Measurements from ENCODE around the gene BRMS1L. TPM values are rescaled to one million over a fixed set of nuclear protein-coding genes. Genes with fewer than 3 reads are reported as not detected.

Gene BRMS1L
- total and polyA plus RNA-seq, 10 of the 15 experiments (the other 5 are each of a cell fraction or from before 2014, with no cell fraction given): 5.3 to 26.7 (median 8.3) TPM

DNA sequence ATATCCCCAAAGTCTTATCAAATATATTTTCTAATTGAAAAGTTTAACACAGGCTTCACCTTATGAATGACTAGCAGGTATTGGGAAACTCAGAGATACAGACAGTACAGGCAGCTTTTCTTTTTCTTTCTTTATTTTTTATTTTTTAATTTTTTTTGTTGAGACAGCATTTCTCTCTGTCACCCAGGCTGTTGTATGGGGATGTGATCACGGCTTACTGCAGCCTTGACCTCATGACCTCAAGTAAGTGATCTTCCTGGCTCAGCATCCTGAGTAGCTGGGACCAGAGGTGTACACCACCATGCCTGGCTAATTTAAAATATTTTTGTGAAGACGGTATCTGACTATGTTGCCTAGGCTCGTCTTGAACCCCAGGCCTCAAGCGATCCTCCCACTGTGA is 85.0 kb downstream of the BRMS1L start (continued):
- TF ChIP-seq, protein P1, sequence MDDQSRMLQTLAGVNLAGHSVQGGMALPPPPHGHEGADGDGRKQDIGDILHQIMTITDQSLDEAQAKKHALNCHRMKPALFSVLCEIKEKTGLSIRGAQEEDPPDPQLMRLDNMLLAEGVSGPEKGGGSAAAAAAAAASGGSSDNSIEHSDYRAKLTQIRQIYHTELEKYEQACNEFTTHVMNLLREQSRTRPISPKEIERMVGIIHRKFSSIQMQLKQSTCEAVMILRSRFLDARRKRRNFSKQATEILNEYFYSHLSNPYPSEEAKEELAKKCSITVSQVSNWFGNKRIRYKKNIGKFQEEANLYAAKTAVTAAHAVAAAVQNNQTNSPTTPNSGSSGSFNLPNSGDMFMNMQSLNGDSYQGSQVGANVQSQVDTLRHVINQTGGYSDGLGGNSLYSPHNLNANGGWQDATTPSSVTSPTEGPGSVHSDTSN (IDR thresholded peaks at IDR 0.05; ENCODE audit: insufficient replicate concordance, low read depth, low read length): no peak
- no peak for TF ChIP-seq IRF4 (IDR thresholded peaks at IDR 0.05; ENCODE audit: low read depth, low read length)
- TF ChIP-seq, protein P2, sequence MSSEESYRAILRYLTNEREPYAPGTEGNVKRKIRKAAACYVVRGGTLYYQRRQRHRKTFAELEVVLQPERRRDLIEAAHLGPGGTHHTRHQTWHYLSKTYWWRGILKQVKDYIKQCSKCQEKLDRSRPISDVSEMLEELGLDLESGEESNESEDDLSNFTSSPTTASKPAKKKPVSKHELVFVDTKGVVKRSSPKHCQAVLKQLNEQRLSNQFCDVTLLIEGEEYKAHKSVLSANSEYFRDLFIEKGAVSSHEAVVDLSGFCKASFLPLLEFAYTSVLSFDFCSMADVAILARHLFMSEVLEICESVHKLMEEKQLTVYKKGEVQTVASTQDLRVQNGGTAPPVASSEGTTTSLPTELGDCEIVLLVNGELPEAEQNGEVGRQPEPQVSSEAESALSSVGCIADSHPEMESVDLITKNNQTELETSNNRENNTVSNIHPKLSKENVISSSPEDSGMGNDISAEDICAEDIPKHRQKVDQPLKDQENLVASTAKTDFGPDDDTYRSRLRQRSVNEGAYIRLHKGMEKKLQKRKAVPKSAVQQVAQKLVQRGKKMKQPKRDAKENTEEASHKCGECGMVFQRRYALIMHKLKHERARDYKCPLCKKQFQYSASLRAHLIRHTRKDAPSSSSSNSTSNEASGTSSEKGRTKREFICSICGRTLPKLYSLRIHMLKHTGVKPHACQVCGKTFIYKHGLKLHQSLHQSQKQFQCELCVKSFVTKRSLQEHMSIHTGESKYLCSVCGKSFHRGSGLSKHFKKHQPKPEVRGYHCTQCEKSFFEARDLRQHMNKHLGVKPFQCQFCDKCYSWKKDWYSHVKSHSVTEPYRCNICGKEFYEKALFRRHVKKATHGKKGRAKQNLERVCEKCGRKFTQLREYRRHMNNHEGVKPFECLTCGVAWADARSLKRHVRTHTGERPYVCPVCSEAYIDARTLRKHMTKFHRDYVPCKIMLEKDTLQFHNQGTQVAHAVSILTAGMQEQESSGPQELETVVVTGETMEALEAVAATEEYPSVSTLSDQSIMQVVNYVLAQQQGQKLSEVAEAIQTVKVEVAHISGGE (CRISPR knock-in tag; IDR thresholded peaks at IDR 0.05): no peak

DNA sequence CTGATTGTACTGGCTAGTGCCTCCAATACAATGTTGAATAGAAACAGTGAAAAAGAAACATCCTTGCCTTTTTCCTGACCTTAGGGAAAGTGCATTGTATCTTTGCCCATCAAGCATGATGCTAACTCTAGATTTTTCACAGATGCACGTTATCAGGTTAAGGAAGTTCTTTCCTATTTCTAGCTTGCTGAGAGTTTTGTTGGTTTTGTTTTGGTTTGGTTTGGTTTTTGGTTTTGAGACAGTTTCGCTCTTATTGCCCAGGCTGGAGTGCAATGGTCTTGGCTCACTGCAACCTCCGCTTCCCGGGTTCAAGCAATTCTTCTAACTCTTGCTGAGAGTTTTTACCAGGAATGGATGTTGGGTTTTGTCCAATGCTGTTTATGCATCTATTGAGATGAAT is 89.0 kb downstream of the BRMS1L start:
- Histone ChIP-seq H2AFZ (ENCODE audit: control insufficient read depth, low read depth, low read length) (no peak overlapping the region), H4K20me1 (ENCODE audit: control insufficient read depth, insufficient read depth) (no peaks in the 10 kb centered on the region), H3K4me3 (no peak overlapping the region), H3K27ac (ENCODE audit: control insufficient read depth, insufficient read depth) (no peak overlapping the region), H3K36me3 (ENCODE audit: control insufficient read depth in 2 of 2, insufficient read depth in 2 of 2, low read length in 1 of 2) (no peaks in the 10 kb centered on the region), H3K27me3 (replicated peaks in 1 of 2; ENCODE audit: control insufficient read depth in 2 of 2, insufficient read depth in 2 of 2, low read length in 1 of 2) (no peaks in the 10 kb centered on the region), H3K9ac (ENCODE audit: control insufficient read depth, insufficient read depth, low read length) (no peak overlapping the region), H3K4me2 (ENCODE audit: control insufficient read depth, insufficient read depth) (no peak overlapping the region), H3K9me3 (replicated peaks; ENCODE audit: control insufficient read depth, insufficient read depth, low read length) (peaks cover 1% of the 10 kb centered on the region; the same call in 2 of the 3 replicates), H3K4me1 (ENCODE audit: control insufficient read depth, insufficient read depth, low read length) (no peaks in the 10 kb centered on the region), H3K79me2 (ENCODE audit: control insufficient read depth, insufficient read depth, low read length) (no peaks in the 10 kb centered on the region)
- in situ Hi-C loops (cut with MboI): no loop called here
- DNase-seq (ENCODE audit: low read depth, low spot score): no peak
- POLR2A ChIA-PET: no interaction called here
- FAIRE-seq: no peak
- SMC1A ChIA-PET (ENCODE audit: uncharacterized antibody, unreplicated experiment): no interaction called here
- BruUV-seq (replicated peaks): no TSS peak
- 56% methylated on average over 4 of the region's 4 CpGs for WGBS (ENCODE audit: insufficient coverage, insufficient replicate concordance, low lambda C conversion rate, missing lambda C conversion rate)
- CTCF ChIA-PET: no interaction called here
- intact Hi-C loops (cut with micrococcal nuclease; ENCODE audit: unreplicated experiment): no loop called here
- RAD21 ChIA-PET (ENCODE audit: unreplicated experiment): no interaction called here
- no peak for ATAC-seq
- TF ChIP-seq RCOR1 (conservative IDR thresholded peaks at IDR 0.05; ENCODE audit: low read depth, low read length) (no peak), DPF2 (IDR thresholded peaks at IDR 0.05) (no peak), SP1 (IDR thresholded peaks at IDR 0.05; ENCODE audit: low read depth, low read length) (no peak), BHLHE40 (IDR thresholded peaks at IDR 0.05; ENCODE audit: borderline replicate concordance in 1 of 2, low read depth in 2 of 2, low read length in 1 of 2) (no peak), SREBF1 (IDR thresholded peaks at IDR 0.05; ENCODE audit: low read length) (no peak), RBBP5 (conservative IDR thresholded peaks at IDR 0.05) (no peak), STAT1 (conservative IDR thresholded peaks at IDR 0.05) (no peak), SRF (IDR thresholded peaks at IDR 0.05; ENCODE audit: low read depth in 2 of 2, low read length in 2 of 2) (no peak), CHD1 (IDR thresholded peaks at IDR 0.05; ENCODE audit: low read depth, low read length) (no peak), MEF2A (IDR thresholded peaks at IDR 0.05; ENCODE audit: insufficient read depth, low read depth, low read length) (no peak)
- TF ChIP-seq, protein P3, sequence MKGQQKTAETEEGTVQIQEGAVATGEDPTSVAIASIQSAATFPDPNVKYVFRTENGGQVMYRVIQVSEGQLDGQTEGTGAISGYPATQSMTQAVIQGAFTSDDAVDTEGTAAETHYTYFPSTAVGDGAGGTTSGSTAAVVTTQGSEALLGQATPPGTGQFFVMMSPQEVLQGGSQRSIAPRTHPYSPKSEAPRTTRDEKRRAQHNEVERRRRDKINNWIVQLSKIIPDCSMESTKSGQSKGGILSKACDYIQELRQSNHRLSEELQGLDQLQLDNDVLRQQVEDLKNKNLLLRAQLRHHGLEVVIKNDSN (IDR thresholded peaks at IDR 0.05; ENCODE audit: borderline replicate concordance, extremely low read length, insufficient read depth, low read depth, low read length): no peak
- TF ChIP-seq, protein P4, sequence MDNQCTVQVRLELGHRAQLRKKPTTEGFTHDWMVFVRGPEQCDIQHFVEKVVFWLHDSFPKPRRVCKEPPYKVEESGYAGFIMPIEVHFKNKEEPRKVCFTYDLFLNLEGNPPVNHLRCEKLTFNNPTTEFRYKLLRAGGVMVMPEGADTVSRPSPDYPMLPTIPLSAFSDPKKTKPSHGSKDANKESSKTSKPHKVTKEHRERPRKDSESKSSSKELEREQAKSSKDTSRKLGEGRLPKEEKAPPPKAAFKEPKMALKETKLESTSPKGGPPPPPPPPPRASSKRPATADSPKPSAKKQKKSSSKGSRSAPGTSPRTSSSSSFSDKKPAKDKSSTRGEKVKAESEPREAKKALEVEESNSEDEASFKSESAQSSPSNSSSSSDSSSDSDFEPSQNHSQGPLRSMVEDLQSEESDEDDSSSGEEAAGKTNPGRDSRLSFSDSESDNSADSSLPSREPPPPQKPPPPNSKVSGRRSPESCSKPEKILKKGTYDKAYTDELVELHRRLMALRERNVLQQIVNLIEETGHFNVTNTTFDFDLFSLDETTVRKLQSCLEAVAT (IDR thresholded peaks at IDR 0.05): no peak
